GM10266 (cell line): ENCODE results near the gene PRDM10.

Source experiments
- DNase-seq: peaks from one replicate; pipeline ENCODE4 v3.0.0; 2012; ENCODE audit errors: extremely low spot score
- TF ChIP-seq, protein P1 (sequence below): IDR thresholded peaks from 2 replicates; pipeline ENCODE4 v1.5.1; 2012; ENCODE audit warnings: mild to moderate bottlenecking, low read depth; ENCODE audit not compliant: control insufficient read depth, insufficient read depth; ENCODE audit errors: missing control alignments

PRDM10 gene

DNA sequence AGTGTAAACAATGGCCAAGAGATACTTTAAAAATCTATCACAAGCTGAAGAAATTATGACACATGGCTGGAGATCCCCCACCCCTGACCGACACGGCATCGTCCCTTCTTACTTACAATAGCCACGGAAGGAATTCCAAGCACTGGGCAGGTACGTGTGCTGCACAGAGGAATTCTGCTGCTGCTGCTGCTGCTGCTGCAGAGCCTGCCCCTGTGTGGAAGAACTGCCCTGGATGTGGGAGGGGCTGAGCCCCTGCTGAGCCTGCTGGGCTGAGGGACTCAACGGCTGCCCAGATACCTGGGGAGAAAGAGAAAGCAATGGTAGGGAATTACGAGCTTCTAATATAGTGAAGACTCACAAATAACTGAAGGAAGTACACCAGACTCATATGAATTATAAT, 92.3 kb downstream of the PRDM10 start:
- TF ChIP-seq, protein P1, sequence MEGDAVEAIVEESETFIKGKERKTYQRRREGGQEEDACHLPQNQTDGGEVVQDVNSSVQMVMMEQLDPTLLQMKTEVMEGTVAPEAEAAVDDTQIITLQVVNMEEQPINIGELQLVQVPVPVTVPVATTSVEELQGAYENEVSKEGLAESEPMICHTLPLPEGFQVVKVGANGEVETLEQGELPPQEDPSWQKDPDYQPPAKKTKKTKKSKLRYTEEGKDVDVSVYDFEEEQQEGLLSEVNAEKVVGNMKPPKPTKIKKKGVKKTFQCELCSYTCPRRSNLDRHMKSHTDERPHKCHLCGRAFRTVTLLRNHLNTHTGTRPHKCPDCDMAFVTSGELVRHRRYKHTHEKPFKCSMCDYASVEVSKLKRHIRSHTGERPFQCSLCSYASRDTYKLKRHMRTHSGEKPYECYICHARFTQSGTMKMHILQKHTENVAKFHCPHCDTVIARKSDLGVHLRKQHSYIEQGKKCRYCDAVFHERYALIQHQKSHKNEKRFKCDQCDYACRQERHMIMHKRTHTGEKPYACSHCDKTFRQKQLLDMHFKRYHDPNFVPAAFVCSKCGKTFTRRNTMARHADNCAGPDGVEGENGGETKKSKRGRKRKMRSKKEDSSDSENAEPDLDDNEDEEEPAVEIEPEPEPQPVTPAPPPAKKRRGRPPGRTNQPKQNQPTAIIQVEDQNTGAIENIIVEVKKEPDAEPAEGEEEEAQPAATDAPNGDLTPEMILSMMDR, result no peak
- no peak for DNase-seq

DNA sequence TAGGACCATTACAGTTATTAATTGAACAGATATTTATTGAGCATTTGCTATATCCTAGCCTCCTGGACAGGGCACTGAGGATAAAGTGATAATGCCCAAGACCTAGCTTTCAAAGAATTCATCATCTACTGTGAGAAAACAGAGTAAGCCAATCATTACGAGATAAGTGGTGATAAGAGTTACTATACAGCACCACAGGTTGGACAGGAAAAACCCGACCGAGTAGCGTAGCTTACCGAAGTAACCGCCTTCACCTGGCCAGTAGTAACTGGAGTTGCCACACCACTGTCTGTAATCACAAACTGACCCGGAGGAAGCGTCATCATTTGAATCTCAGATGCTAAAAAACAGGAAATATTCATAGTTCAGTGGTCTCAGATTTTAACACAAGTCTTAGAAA, 97.2 kb downstream of the PRDM10 start:
- DNase-seq, result no peak
- TF ChIP-seq, protein P1, result no peak

DNA sequence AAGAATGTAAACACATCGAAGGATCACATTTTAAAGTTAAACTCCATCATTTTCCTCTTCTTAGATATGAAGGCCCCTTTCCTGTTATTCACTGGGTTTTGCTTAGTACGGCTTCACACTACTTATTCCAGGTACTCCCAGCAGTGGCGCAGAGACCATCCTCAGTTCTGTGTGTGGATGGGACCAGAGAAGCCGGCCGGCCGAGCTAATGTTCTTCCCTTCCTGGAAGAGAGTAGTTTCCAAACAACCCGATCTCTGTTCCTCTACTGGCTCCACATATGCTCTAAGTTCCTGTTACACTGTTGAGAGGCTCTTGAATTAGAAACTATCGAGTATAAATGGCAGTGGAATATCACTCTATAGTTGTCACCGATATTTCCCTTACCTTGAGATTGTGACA, 106.6 kb downstream of the PRDM10 start:
- peak; percentile 13 for DNase-seq
- TF ChIP-seq, protein P1, result no peak

DNA sequence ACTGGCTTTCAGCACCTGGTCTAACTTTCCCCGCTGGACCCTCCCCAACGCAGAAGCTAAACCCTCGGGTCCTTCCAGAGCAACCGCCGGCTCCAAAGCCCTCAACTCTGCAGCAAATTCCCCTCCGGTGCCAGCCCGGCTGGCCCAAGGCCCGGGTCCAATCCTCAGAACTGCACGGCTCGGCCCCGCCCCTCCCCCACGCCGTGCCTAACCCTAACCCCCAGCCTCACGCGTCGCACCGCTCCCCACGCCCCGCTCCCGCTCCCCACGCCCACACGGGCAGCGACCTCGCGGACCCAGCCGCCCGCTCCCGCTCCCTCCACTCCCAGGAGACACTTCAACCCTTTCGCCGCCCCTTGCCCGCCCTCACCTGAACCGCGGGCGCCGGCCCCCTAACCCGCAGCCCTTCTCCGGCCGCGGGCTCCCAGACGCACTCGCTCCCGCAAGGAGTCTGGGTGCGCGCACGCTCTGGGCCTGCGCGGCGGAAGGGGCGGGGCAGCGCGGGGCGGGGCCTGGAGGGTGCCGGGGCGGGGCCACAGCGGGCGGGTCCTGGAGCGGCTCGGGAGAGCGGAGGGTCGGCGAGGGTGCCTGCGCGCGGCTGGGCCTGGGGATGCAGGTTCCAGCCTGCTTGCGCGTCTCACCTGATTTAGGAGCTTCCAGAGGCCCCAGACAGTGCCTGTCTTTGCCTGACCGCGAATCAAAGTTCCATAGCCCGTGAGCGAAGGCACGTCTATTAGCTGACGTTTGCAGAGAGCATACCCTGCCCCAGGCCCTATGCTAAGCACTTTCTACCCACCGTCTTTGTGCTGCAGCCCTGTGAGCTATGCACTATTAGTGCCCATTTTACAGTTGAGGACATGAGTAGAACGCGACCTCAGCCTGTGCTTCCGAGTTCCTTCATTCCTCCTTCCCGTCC, 107.3 kb downstream of the PRDM10 start, which contains the start of gene NFRKB:
Gene NFRKB, minus strand, starts transcription at position 453 of the 916 bp plus-strand sequence. CDS start 2,729 bp downstream, outside the sequence.
- TF ChIP-seq, protein P1, result peak; percentile 12
- DNase-seq, result peak; percentile 98

DNA sequence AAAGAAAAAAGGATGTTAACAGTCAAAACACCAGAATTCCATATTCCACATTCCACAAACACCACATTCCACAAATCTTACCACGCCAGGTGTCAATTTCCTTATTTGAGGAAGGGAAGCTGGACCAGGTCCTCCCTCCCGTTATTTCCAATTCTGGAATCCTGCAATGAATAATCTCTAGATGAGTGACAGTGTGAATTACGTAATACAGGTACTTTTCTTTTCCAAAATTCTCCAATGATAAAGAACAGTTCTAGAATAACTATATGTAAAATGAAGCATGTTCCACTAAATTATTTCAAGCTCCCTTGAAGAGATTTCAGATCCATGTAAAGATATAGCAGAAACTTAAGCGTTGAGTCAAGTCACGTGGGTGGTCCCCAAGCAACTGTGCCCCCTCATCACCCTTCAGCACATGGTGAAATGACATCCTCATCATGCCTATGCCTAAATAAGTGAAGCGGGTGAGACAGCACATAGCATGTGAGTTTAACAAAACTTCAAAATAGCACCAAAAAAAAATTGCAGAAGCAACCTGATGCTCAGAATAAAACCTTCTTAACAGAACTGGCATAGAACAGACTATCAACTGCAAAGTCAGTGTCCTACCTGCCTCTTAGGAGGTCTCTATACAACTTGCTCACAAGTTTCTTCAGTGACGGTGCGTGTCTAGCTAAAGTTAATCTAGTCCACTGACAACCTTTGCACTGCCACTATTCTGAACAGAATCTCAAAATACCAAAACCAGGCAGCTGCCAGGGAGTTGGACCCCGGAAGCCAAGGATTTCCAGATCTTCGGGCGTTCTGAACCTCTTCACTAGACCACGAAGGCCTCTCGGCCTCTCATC, 108.1 kb downstream of the PRDM10 start:
- TF ChIP-seq, protein P1, result no peak
- no peak for DNase-seq

DNA sequence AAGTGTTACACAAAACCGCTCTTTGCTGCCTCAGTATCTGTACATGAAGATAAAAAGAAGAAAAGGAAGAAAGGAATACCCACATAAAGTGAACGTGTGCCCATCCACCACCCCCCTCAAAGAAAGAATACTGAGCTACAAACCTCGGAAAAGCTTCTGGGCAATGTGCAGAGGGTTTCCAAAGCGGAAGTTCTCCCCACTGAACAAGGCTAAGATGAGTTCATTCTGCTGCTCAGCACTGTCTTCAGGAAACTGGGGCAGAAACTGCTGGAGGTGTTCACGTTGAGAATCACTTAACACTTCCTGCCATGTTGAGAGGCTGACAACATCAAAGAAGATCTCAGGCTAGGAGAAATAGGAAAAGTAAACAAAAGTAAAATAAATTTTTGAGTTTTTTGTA, 114.2 kb downstream of the PRDM10 start:
- TF ChIP-seq, protein P1, result no peak
- no peak for DNase-seq
